Keratinocyte (primary cell): ENCODE data around the gene SERGEF. TPM values are rescaled to one million over a fixed set of nuclear protein-coding genes. Genes with fewer than 3 reads are reported as not detected.
A peak's percentile ranks its signal among the peaks of the same experiment; 100 is the strongest.

ENCODE experiments used
- DNase-seq: peaks from one replicate; pipeline ENCODE4 v3.0.0-alpha.2; 2011; ENCODE audit warnings: low read depth, missing footprints, low spot score
- FAIRE-seq: peaks from 2 replicates; lab custom pipeline; 2011; peaks lifted over from hg19 to GRCh38; lab: Jason Lieb, UNC
- H2AFZ ChIP-seq: 2 replicates; pipeline ENCODE4 v1.6.0; 2012; ENCODE audit warnings: low read length, control low read depth, inconsistent platforms; ENCODE audit not compliant: control insufficient read depth
- H3K27ac ChIP-seq: 2 replicates; pipeline ENCODE4 v1.5.1; 2011; ENCODE audit warnings: low read length; ENCODE audit not compliant: control insufficient read depth, insufficient read depth
- H3K27me3 ChIP-seq: 3 replicates; pipeline ENCODE4 v1.6.0; 2011; ENCODE audit warnings: low read length; ENCODE audit not compliant: control insufficient read depth, insufficient read depth; ENCODE audit errors: extremely low read depth
- H3K36me3 ChIP-seq, 2 experiments: 2 replicates in 1 of 2; 3 replicates in 1 of 2; pipeline ENCODE4 v1.5.1; 2011; ENCODE audit warnings: low read length in 2 of 2, mild to moderate bottlenecking in 1 of 2; ENCODE audit not compliant: control insufficient read depth in 2 of 2, insufficient read depth in 2 of 2; ENCODE audit errors: extremely low read depth in 1 of 2
- H3K4me1 ChIP-seq: 3 replicates; pipeline ENCODE4 v1.5.1; 2011; ENCODE audit warnings: low read length; ENCODE audit not compliant: control insufficient read depth, insufficient read depth; ENCODE audit errors: extremely low read depth
- H3K4me2 ChIP-seq: 3 replicates; pipeline ENCODE4 v1.6.0; 2011; ENCODE audit warnings: low read depth, low read length; ENCODE audit not compliant: control insufficient read depth, insufficient read depth; ENCODE audit errors: extremely low read depth
- H3K4me3 ChIP-seq, 3 experiments: fragments of 200-600 bp in 1 of 3; sonication (generic) in 1 of 3; 2 replicates in 2 of 3; 3 replicates in 1 of 3; pipeline ENCODE4 v1.5.1; 2011 to 2016; ENCODE audit warnings: low read length in 3 of 3, mild to moderate bottlenecking in 3 of 3, control low read depth in 2 of 3, inconsistent platforms in 1 of 3, low read depth in 1 of 3, mixed read lengths in 1 of 3, mixed run types in 1 of 3, moderate library complexity in 1 of 3; ENCODE audit not compliant: control insufficient read depth in 2 of 3, insufficient read depth in 2 of 3; ENCODE audit errors: extremely low read depth in 1 of 3
- H3K79me2 ChIP-seq: 2 replicates; pipeline ENCODE4 v1.6.0; 2012; ENCODE audit warnings: low read length; ENCODE audit not compliant: control insufficient read depth, insufficient read depth
- H3K9ac ChIP-seq: 3 replicates; pipeline ENCODE4 v1.6.0; 2011; ENCODE audit warnings: low read length; ENCODE audit not compliant: control insufficient read depth, insufficient read depth; ENCODE audit errors: extremely low read depth
- H3K9me1 ChIP-seq: 3 replicates; pipeline ENCODE4 v1.6.0; 2011; ENCODE audit warnings: low read length; ENCODE audit not compliant: control insufficient read depth, insufficient read depth; ENCODE audit errors: extremely low read depth
- H3K9me3 ChIP-seq: 2 replicates; pipeline ENCODE4 v1.5.1; 2012; ENCODE audit warnings: low read depth, low read length; ENCODE audit not compliant: control insufficient read depth
- H4K20me1 ChIP-seq: 3 replicates; pipeline ENCODE4 v1.6.0; 2011; ENCODE audit warnings: low read length; ENCODE audit not compliant: control insufficient read depth, insufficient read depth; ENCODE audit errors: extremely low read depth
- CTCF ChIP-seq, 3 experiments: IDR thresholded peaks in 1 of 3; conservative IDR thresholded peaks in 1 of 3; optimal IDR thresholded peaks in 1 of 3; 2 replicates in 2 of 3; 3 replicates in 1 of 3; pipeline versions ENCODE3 to v1.5.1; 2011; ENCODE audit warnings: low read length in 3 of 3, mild to moderate bottlenecking in 3 of 3, moderate library complexity in 2 of 3, control low read depth in 1 of 3, inconsistent platforms in 1 of 3; ENCODE audit not compliant: insufficient read depth in 2 of 3; ENCODE audit errors: extremely low read depth in 1 of 3
- EZH2 ChIP-seq: IDR thresholded peaks from one replicate; pipeline ENCODE4 v1.6.1; 2012; ENCODE audit warnings: inconsistent platforms, mild to moderate bottlenecking, low read length, moderate library complexity
- dilution Hi-C: fragments of 300-500 bp; cut with MboI; formaldehyde crosslinking; loops from one replicate; pipeline ENCODE4 v1.7.0; 2020; ENCODE audit warnings: low sequenced_read_pairs; ENCODE audit not compliant: extremely low pct_ligation_motif_present
- polyA plus RNA-seq, 5 experiments: library from polyadenylated mRNA; depleted of rRNA in 3 of 5; stranded (reverse) in 3 of 5; stranded (forward) in 1 of 5; unstranded in 1 of 5; fragments of >200 nt; gene quantifications; 1 replicate in 1 of 5; 2 replicates in 3 of 5; 3 replicates in 1 of 5; pipeline versions ENCODE4 v1.2.1 to v1.2.3, GENCODE V29; 2011 to 2012; ENCODE audit warnings: missing spikeins in 2 of 5, low read depth in 1 of 5, low replicate concordance in 1 of 5

The SERGEF gene
- polyA plus RNA-seq, 1 donor (not counting 4 experiments of a cell fraction or from before 2014, with no cell fraction given), result 15.6 TPM

GRCh38 chr11:17779861-17780594 lies 232.8 kb downstream of the SERGEF start:
- Histone ChIP-seq H4K20me1 (no peaks in the 10 kb centered on the region), H3K27ac (no peak overlapping the region), H2AFZ (no peak overlapping the region), H3K79me2 (no peaks in the 10 kb centered on the region), H3K4me3 (no peak overlapping the region), H3K9me3 (no peaks in the 10 kb centered on the region), H3K9me1 (no peaks in the 10 kb centered on the region), H3K27me3 (peaks cover 21% of the 10 kb centered on the region), H3K36me3 (no peaks in the 10 kb centered on the region), H3K4me2 (no peak overlapping the region), H3K4me1 (peaks cover 4% of the 10 kb centered on the region), H3K9ac (no peak overlapping the region)
- dilution Hi-C loops, result no loop called here
- FAIRE-seq (no peak), DNase-seq (no peak)
- TF ChIP-seq EZH2 (no peak), CTCF (optimal IDR thresholded peaks at IDR 0.05 in 1 of 3, IDR thresholded peaks at IDR 0.05 in 1 of 3, conservative IDR thresholded peaks at IDR 0.05 in 1 of 3; ENCODE audit: extremely low read depth in 1 of 3, insufficient read depth in 2 of 3, low read length in 3 of 3) (peak in 2 of 3 experiments; percentile 6 to 17)

GRCh38 chr11:17778956-17779860 lies 233.6 kb downstream of the SERGEF start:
- Histone ChIP-seq H3K27ac (no peak overlapping the region), H3K36me3 (no peaks in the 10 kb centered on the region), H2AFZ (no peak overlapping the region), H3K9me3 (no peaks in the 10 kb centered on the region), H3K4me3 (no peak overlapping the region), H3K27me3 (peaks cover 21% of the 10 kb centered on the region), H3K4me2 (no peak overlapping the region), H4K20me1 (no peaks in the 10 kb centered on the region), H3K79me2 (no peaks in the 10 kb centered on the region), H3K9me1 (no peaks in the 10 kb centered on the region), H3K4me1 (peaks cover 4% of the 10 kb centered on the region), H3K9ac (no peak overlapping the region)
- FAIRE-seq (no peak), DNase-seq (no peak)
- TF ChIP-seq CTCF (optimal IDR thresholded peaks at IDR 0.05 in 1 of 3, IDR thresholded peaks at IDR 0.05 in 1 of 3, conservative IDR thresholded peaks at IDR 0.05 in 1 of 3; ENCODE audit: extremely low read depth in 1 of 3, insufficient read depth in 2 of 3, low read length in 3 of 3) (no peak), EZH2 (no peak)
- dilution Hi-C loops, result no loop called here
